Measurements from ENCODE around the gene MSMP. TPM values are rescaled to one million over a fixed set of nuclear protein-coding genes. Genes with fewer than 3 reads are reported as not detected.

MSMP gene
- total and polyA plus RNA-seq, 10 of the 15 experiments (the other 5 are each of a cell fraction or from before 2014, with no cell fraction given), result 0.33 to 2.4 (median 0.86) TPM; not detected in 4

GRCh38 chr9:35732185-35732799 is 21.8 kb downstream of the MSMP start, which contains the start of the genes CREB3 and TLN1 (continued):
- TF ChIP-seq E2F8 (IDR thresholded peaks at IDR 0.05; ENCODE audit: low read depth, partially characterized antibody), result no peak
- peak; percentile 67 for TF ChIP-seq POLR2AphosphoS5 (IDR thresholded peaks at IDR 0.05; ENCODE audit: low read length)
- TF ChIP-seq JUND (IDR thresholded peaks at IDR 0.05; ENCODE audit: low read depth, low read length), result no peak
- TF ChIP-seq PML (IDR thresholded peaks at IDR 0.05; ENCODE audit: low read length), result no peak
- 0 out of 2 replicates have a peak, but pooled peaks have one; percentile 20 for TF ChIP-seq GATAD2B (conservative IDR thresholded peaks at IDR 0.05; ENCODE audit: low read depth)
- no peak for TF ChIP-seq RCOR1 (conservative IDR thresholded peaks at IDR 0.05; ENCODE audit: low read depth, low read length)
- TF ChIP-seq NFXL1 (IDR thresholded peaks at IDR 0.05; ENCODE audit: borderline replicate concordance), result no peak
- no peak for TF ChIP-seq KAT2A (conservative IDR thresholded peaks at IDR 0.05; ENCODE audit: control insufficient read depth, low read depth, low read length)
- TF ChIP-seq CUX1 (IDR thresholded peaks at IDR 0.05; ENCODE audit: insufficient replicate concordance, low read depth, low read length), result no peak
- no peak for TF ChIP-seq STAT3 (IDR thresholded peaks at IDR 0.05; ENCODE audit: low read depth, low read length)
- peak; percentile 84 for TF ChIP-seq RELB (IDR thresholded peaks at IDR 0.05; ENCODE audit: low read depth)
- no peak for TF ChIP-seq KDM1A (IDR thresholded peaks at IDR 0.05; ENCODE audit: borderline replicate concordance)
- peak in 1 of 2 experiments; percentile 76; a peak in 2 of 3 replicates for TF ChIP-seq EGR1 (IDR thresholded peaks at IDR 0.05; ENCODE audit: borderline replicate concordance in 1 of 2, low read depth in 2 of 2, low read length in 2 of 2)
- no peak for TF ChIP-seq NFIC (IDR thresholded peaks at IDR 0.05; ENCODE audit: low read depth, low read length)
- peak; percentile 84; the same call in 1 of the 2 replicates for TF ChIP-seq POLR2A (IDR thresholded peaks at IDR 0.05; ENCODE audit: low read depth, low read length)
- no peak for TF ChIP-seq BCLAF1 (IDR thresholded peaks at IDR 0.05)
- no peak for TF ChIP-seq SMAD1 (IDR thresholded peaks at IDR 0.05; ENCODE audit: low read depth, partially characterized antibody)
- TF ChIP-seq TCF7 (IDR thresholded peaks at IDR 0.05; ENCODE audit: borderline replicate concordance), result no peak

Measured in GM12878 (cell line).